ENCODE results near the gene TMEM60. TPM values are rescaled to one million over a fixed set of nuclear protein-coding genes. Genes with fewer than 3 reads are reported as not detected.

TMEM60 gene
- total and polyA plus RNA-seq, 2 donors (not counting 1 experiment from before 2014, with no cell fraction given), result 5.0 to 20.4 TPM

DNA sequence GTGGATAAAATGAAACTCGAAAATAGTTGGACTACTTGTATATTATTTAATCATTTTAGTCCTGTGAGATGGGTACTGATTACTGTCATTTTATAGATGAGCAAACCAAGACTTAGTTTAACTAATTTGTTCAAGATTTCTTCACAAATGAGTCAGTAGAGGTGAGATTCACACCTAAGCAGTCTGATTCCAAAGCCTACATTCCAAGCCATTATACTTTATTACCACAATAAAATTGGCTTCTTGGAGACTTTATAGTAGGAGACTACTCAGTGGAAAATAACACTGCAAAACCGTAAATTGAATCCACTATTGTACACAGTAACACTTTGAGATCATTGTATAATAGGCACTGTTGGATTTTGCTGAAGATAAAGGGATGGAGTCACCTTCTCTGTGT lies 2.5 kb upstream of the TMEM60 start:
- H3K4me3 ChIP-seq (ENCODE audit: control extremely low read depth in 1 of 5, extremely low read depth in 1 of 5, insufficient read depth in 1 of 5, low read depth in 2 of 5, low read length in 4 of 5), result peak overlapping the region in 1 of 5 experiments; percentile 79

More for the DNA sequence above, 2.5 kb upstream of the TMEM60 start:
- Histone ChIP-seq H3K9ac (ENCODE audit: low read length) (peak overlapping the region; percentile 88), H3K27me3 (replicated peaks in 1 of 4; ENCODE audit: control extremely low read depth in 1 of 4, control insufficient read depth in 3 of 4, insufficient read depth in 4 of 4, low read length in 3 of 4) (no peaks in the 10 kb centered on the region), H3K79me2 (ENCODE audit: control insufficient read depth, insufficient read depth, low read length) (peaks cover 94% of the 10 kb centered on the region), H3K4me2 (replicated peaks; ENCODE audit: low read depth, low read length, poor library complexity, severe bottlenecking) (peak overlapping the region; percentile 88), H3K27ac (ENCODE audit: low read length in 2 of 2) (peak overlapping the region in 1 of 2 donors; percentile 87), H4K20me1 (ENCODE audit: control insufficient read depth, insufficient read depth, low read length, poor library complexity, severe bottlenecking) (peaks cover 5% of the 10 kb centered on the region), H3K4me1 (ENCODE audit: control insufficient read depth in 2 of 2, insufficient read depth in 2 of 2, low read length in 2 of 2) (peaks cover 51 to 67% of the 10 kb centered on the region in 2 donors), H3K9me3 (ENCODE audit: control extremely low read depth in 1 of 3, control insufficient read depth in 2 of 3, insufficient read depth in 1 of 3, low read length in 2 of 3) (peaks cover 0 to 2% (median 0%) of the 10 kb centered on the region in 3 donors), H3K36me3 (replicated peaks in 1 of 2; ENCODE audit: control extremely low read depth in 1 of 2, control insufficient read depth in 1 of 2, extremely low read depth in 1 of 2, insufficient read depth in 2 of 2, low read length in 1 of 2) (no peaks in the 10 kb centered on the region), H2AFZ (ENCODE audit: insufficient read depth, low read depth, low read length, poor library complexity, severe bottlenecking) (no peak overlapping the region)
- no peaks in the 10 kb centered on the region for H3K27me3 Mint-ChIP-seq
- peak overlapping the region; percentile 91 for H3K4me3 Mint-ChIP-seq
- ChIA-PET POLR2A (interaction anchor here (1.0 kb wide), 1 partner anchor 39 kb away, joined by 3 read pairs; no protein-coding TSS in a partner anchor), CTCF (interaction anchor here (1.1 kb wide), 1 partner anchor 17 kb away, joined by 4 read pairs; no protein-coding TSS in a partner anchor)
- intact Hi-C loops (cut with micrococcal nuclease), result loop anchor here (5.0 kb wide), 1 partner anchor 37 kb away; no protein-coding TSS in a partner anchor
- H3K4me1 Mint-ChIP-seq, result peaks cover 84% of the 10 kb centered on the region
- TF ChIP-seq CTCF (IDR thresholded peaks at IDR 0.05), result no peak
- TF ChIP-seq EZH2 (IDR thresholded peaks at IDR 0.05; ENCODE audit: borderline replicate concordance, insufficient read depth, low read depth, low read length, poor library complexity, severe bottlenecking), result no peak
- no peak for DNase-seq
- peak overlapping the region; percentile 68 for H3K27ac Mint-ChIP-seq
- no CpG with 5 or more reads among the region's 2 CpGs for WGBS (ENCODE audit: insufficient coverage)
- no peaks in the 10 kb centered on the region for H3K9me3 Mint-ChIP-seq (ENCODE audit: insufficient read depth)
- no peak for ATAC-seq (ENCODE audit: low read depth)

Measured in B cell (primary cell).